ENCODE results near the gene POLRMT. TPM values are rescaled to one million over a fixed set of nuclear protein-coding genes. Genes with fewer than 3 reads are reported as not detected.
A peak's percentile ranks its signal among the peaks of the same experiment; 100 is the strongest.

The POLRMT gene
- total and polyA plus RNA-seq, 4 donors: 10.1 to 76.6 (median 26.6) TPM

DNA sequence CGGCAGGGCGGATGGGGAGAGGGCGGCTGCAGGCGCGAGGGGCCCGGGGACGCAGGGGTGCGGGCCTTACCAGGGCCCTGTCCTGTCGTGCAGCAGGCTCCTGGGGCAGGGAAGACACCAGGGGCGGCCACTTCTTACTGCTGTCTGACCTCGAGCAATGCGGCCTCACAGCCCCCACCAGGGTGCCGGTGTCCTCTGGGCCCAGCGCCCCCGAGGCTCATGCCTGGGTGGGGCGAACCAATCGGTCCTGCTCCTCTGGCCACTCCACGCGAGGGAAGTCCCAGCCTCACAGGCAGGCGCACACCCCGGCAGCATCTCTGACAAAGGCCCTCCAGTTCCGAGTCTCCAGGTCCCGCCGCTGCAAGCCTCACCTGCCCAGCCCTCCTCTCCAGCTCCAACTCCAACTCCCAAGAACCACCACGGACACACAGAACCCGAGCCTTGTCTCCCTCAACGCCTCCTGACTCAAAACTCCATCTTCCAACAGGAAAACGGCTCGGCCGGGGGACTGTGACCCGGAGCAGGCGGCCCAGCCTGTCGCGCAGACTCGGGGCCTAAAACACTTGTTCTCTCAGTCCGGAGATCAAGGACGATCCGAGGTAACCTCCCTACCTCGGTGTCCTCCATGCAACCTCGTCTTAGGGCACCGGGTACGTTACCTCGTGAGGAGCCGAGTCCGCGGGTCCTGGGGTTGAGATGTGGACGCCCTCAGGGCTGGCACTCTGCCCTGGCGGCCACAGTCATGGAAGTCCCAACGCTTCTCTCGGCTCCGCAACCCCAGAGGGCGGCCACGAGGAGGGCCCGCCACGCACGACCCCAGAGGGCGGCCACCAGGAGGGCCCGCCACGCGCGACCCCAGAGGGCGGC, 12.8 kb upstream of the POLRMT start:
- H3K27ac ChIP-seq (ENCODE audit: low read depth in 1 of 2, low read length in 2 of 2): no peak overlapping the region
- DNase-seq: peak in 1 of 2 donors; percentile 75
- no peaks in the 10 kb centered on the region for H3K4me1 ChIP-seq (ENCODE audit: control insufficient read depth in 1 of 2, insufficient read depth in 2 of 2, low read length in 2 of 2)
- intact Hi-C loops (cut with DNase I): no loop called here
- peaks cover 2 to 5% of the 10 kb centered on the region in 2 donors for H3K36me3 ChIP-seq (ENCODE audit: control insufficient read depth in 1 of 2, insufficient read depth in 2 of 2, low read length in 1 of 2)
- no peaks in the 10 kb centered on the region for H3K27me3 ChIP-seq (ENCODE audit: control insufficient read depth in 1 of 2, insufficient read depth in 2 of 2, low read length in 1 of 2)
- no peak overlapping the region for H3K4me3 ChIP-seq (ENCODE audit: low read length in 2 of 2)
- WGBS, 2 donors: 93 to 94% methylated on average over 54 to 62 of the region's 62 CpGs
- no peak for ATAC-seq (ENCODE audit: low FRiP score)
- H3K9me3 ChIP-seq (ENCODE audit: control insufficient read depth, low read length): no peaks in the 10 kb centered on the region

DNA sequence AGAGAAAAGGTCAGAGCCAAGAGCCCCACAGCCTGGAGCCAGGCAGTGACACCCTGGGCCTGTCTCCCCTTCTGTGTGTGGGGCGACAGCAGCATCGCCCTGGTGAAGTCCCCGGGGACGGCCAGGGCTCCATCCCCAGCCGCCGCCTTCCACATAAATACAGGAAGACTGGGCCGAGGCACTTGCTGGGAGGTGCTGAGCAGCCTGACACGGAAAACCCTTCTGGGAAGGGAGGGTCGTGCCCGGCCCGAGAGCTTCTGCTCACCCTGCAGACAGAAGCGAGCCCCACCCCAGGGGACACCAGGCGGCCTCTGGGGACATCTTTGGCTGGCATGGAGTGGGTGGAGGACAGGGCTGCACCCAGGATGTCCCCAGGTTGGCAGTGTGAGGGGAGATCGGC, 11.5 kb upstream of the POLRMT start:
- H3K9me3 ChIP-seq (ENCODE audit: control insufficient read depth, low read length): no peaks in the 10 kb centered on the region
- DNase-seq (no peak), ATAC-seq (ENCODE audit: low FRiP score) (no peak)
- intact Hi-C loops (cut with DNase I): no loop called here
- no peak overlapping the region for H3K4me3 ChIP-seq (ENCODE audit: low read length in 2 of 2)
- H3K4me1 ChIP-seq (ENCODE audit: control insufficient read depth in 1 of 2, insufficient read depth in 2 of 2, low read length in 2 of 2): no peaks in the 10 kb centered on the region
- 82 to 86% methylated on average over 13 to 14 of the region's 14 CpGs for WGBS, 2 donors
- H3K36me3 ChIP-seq (ENCODE audit: control insufficient read depth in 1 of 2, insufficient read depth in 2 of 2, low read length in 1 of 2): peaks cover 2 to 5% of the 10 kb centered on the region in 2 donors
- H3K27me3 ChIP-seq (ENCODE audit: control insufficient read depth in 1 of 2, insufficient read depth in 2 of 2, low read length in 1 of 2): no peaks in the 10 kb centered on the region
- no peak overlapping the region for H3K27ac ChIP-seq (ENCODE audit: low read depth in 1 of 2, low read length in 2 of 2)

DNA sequence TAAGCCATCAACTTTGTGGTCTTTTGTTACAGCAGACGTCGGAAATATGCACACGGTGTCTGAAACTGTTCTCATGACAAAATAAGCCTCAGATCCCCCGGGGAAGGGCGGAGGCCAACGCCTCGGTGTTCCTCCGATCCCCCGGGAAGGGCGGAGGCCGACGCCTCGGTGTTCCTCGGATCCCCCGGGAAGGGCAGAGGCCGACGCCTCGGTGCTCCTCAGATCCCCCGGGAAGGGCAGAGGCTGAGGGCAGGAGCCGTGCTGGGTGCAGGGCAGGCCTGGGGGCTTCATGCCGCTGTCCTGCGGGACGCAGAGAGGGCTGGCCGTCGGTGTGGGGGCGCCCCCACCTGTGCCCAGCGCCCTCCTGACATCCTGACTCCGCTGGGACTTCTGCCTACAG, 11.0 kb upstream of the POLRMT start:
- Histone ChIP-seq H3K36me3 (ENCODE audit: control insufficient read depth in 1 of 2, insufficient read depth in 2 of 2, low read length in 1 of 2) (peaks cover 2 to 5% of the 10 kb centered on the region in 2 donors), H3K4me3 (ENCODE audit: low read length in 2 of 2) (no peak overlapping the region), H3K9me3 (ENCODE audit: control insufficient read depth, low read length) (no peaks in the 10 kb centered on the region), H3K27ac (ENCODE audit: low read depth in 1 of 2, low read length in 2 of 2) (no peak overlapping the region), H3K4me1 (ENCODE audit: control insufficient read depth in 1 of 2, insufficient read depth in 2 of 2, low read length in 2 of 2) (no peaks in the 10 kb centered on the region), H3K27me3 (ENCODE audit: control insufficient read depth in 1 of 2, insufficient read depth in 2 of 2, low read length in 1 of 2) (no peaks in the 10 kb centered on the region)
- no peak for ATAC-seq (ENCODE audit: low FRiP score)
- DNase-seq: no peak
- WGBS, 2 donors: 76 to 77% methylated on average over 27 to 28 of the region's 28 CpGs
- intact Hi-C loops (cut with DNase I): no loop called here

DNA sequence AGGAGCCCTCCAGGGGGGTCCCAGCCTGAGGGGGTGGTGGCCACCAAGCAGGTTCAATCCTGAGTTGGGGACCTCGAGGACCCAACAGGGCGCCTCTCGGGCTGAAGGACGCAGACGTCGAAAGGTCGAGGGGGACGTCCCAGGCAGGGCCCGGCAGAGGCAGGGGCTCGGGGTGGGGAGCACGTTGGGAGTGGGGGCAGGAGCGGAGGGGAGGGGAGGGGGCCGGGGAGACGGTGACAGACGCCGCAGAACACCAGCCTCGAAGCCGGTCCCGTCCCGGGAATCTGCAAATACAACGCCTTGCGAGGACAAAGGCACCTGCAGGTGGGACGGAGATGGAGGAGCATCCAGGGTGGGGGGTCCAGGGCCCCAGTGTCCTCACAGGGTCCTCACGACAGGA, 10.4 kb upstream of the POLRMT start:
- WGBS, 2 donors: 90 to 92% methylated on average over 21 to 24 of the region's 24 CpGs
- Histone ChIP-seq H3K36me3 (ENCODE audit: control insufficient read depth in 1 of 2, insufficient read depth in 2 of 2, low read length in 1 of 2) (peaks cover 2 to 5% of the 10 kb centered on the region in 2 donors), H3K9me3 (ENCODE audit: control insufficient read depth, low read length) (no peaks in the 10 kb centered on the region), H3K4me1 (ENCODE audit: control insufficient read depth in 1 of 2, insufficient read depth in 2 of 2, low read length in 2 of 2) (no peaks in the 10 kb centered on the region), H3K27ac (ENCODE audit: low read depth in 1 of 2, low read length in 2 of 2) (no peak overlapping the region), H3K27me3 (ENCODE audit: control insufficient read depth in 1 of 2, insufficient read depth in 2 of 2, low read length in 1 of 2) (no peaks in the 10 kb centered on the region), H3K4me3 (ENCODE audit: low read length in 2 of 2) (no peak overlapping the region)
- intact Hi-C loops (cut with DNase I): no loop called here
- ATAC-seq (ENCODE audit: low FRiP score) (no peak), DNase-seq (no peak)

DNA sequence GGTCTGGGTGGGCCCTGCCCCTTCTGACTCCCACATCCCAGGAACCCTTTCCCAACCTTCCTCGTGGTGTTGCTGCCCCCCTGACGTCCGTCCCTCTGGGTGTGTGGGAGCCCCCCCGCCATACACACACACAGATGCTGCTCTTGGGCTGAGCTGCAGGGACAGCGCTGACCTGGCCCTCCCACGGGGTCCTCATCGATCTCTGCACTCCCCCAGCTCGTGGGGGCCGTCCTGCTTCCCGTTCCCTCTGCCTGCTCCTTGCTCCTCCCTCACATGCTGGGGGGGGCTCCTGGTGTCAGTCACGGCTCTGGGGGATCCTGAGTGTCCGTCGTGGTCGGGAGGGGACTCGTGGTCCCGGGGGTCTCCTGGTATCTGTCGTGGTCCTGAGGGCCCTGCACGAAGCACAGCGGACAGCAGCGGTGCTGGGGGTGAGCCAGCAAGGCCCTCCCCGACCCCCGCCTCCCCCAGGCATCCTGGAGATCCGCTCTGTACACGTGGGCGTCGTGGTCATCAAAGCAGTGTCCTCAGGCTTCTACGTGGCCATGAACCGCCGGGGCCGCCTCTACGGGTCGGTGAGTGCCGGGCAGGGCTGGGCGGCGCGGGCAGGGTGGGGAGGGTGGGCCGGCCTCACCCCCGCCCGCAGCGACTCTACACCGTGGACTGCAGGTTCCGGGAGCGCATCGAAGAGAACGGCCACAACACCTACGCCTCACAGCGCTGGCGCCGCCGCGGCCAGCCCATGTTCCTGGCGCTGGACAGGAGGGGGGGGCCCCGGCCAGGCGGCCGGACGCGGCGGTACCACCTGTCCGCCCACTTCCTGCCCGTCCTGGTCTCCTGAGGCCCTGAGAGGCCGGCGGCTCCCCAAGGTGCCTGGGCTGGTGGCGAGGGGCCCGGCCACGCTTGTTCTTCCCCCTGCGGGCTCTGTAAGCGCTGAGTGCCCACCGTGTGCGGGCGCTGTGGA, 9.7 kb upstream of the POLRMT start:
- Histone ChIP-seq H3K4me3 (ENCODE audit: low read length in 2 of 2) (no peak overlapping the region), H3K4me1 (ENCODE audit: control insufficient read depth in 1 of 2, insufficient read depth in 2 of 2, low read length in 2 of 2) (no peaks in the 10 kb centered on the region), H3K27me3 (ENCODE audit: control insufficient read depth in 1 of 2, insufficient read depth in 2 of 2, low read length in 1 of 2) (no peaks in the 10 kb centered on the region), H3K27ac (ENCODE audit: low read depth in 1 of 2, low read length in 2 of 2) (no peak overlapping the region), H3K9me3 (ENCODE audit: control insufficient read depth, low read length) (no peaks in the 10 kb centered on the region), H3K36me3 (ENCODE audit: control insufficient read depth in 1 of 2, insufficient read depth in 2 of 2, low read length in 1 of 2) (peaks cover 2 to 5% of the 10 kb centered on the region in 2 donors)
- DNase-seq: no peak
- 87 to 88% methylated on average over 57 to 70 of the region's 70 CpGs for WGBS, 2 donors
- intact Hi-C loops (cut with DNase I): no loop called here
- no peak for ATAC-seq (ENCODE audit: low FRiP score)

DNA sequence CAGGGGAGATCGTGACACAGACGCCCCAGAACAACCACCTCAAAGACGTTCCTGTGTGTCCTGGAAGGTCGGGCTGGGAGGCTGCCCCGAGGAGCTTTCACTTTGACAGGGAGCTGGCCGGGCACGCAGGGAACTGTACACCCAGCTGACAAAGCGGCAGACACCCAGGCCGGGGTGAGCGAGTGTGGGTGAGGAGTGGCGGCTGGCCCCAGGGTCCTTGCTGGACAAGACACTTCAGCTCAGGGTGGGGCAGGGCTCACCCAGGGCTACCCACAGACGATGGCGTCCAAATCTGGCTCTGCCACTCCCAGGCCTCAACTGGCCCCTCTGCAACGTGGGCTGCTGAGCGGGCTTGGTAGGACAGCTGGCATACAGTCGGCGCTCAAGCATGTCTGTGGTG, 8.4 kb upstream of the POLRMT start:
- DNase-seq: no peak
- Histone ChIP-seq H3K27me3 (ENCODE audit: control insufficient read depth in 1 of 2, insufficient read depth in 2 of 2, low read length in 1 of 2) (no peaks in the 10 kb centered on the region), H3K27ac (ENCODE audit: low read depth in 1 of 2, low read length in 2 of 2) (no peak overlapping the region), H3K9me3 (ENCODE audit: control insufficient read depth, low read length) (no peaks in the 10 kb centered on the region), H3K4me1 (ENCODE audit: control insufficient read depth in 1 of 2, insufficient read depth in 2 of 2, low read length in 2 of 2) (no peaks in the 10 kb centered on the region), H3K36me3 (ENCODE audit: control insufficient read depth in 1 of 2, insufficient read depth in 2 of 2, low read length in 1 of 2) (peaks cover 1 to 5% of the 10 kb centered on the region in 2 donors), H3K4me3 (ENCODE audit: low read length in 2 of 2) (no peak overlapping the region)
- no peak for ATAC-seq (ENCODE audit: low FRiP score)
- 83 to 85% methylated on average over 15 to 17 of the region's 17 CpGs for WGBS, 2 donors
- intact Hi-C loops (cut with DNase I): no loop called here

DNA sequence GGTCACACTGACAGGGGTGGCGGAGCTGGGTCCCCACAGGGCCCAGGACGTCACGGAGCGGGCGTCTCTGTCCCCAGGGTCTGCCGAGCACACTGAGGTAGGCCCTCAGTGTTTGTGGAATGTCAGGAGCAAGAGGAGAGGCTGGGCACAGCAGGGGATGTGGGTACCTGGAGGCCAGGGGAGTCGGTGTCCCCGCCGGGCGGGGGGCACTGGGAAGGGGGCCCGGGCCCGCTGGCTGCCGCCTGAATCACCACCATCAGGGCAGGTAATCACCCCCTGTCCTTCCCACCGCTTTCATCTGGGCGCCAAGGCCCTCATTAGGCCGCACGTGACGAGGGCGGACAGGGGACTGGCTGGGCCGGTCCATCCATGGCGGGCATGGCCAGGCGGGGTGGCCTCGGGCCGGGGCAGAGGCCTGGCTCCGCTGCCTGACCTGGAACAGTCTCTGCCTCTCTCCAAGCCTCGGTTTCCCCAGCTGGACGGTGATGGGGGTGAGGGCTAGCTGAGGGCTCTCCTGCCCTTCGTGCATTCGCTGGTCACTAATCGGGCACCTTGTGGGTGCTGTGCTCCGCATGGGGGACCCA, 7.4 kb upstream of the POLRMT start:
- no peaks in the 10 kb centered on the region for H3K27me3 ChIP-seq (ENCODE audit: control insufficient read depth in 1 of 2, insufficient read depth in 2 of 2, low read length in 1 of 2)
- no peak overlapping the region for H3K4me3 ChIP-seq (ENCODE audit: low read length in 2 of 2)
- H3K27ac ChIP-seq (ENCODE audit: low read depth in 1 of 2, low read length in 2 of 2): no peak overlapping the region
- H3K4me1 ChIP-seq (ENCODE audit: control insufficient read depth in 1 of 2, insufficient read depth in 2 of 2, low read length in 2 of 2): no peaks in the 10 kb centered on the region
- WGBS, 2 donors: 91 to 93% methylated on average over 31 of the region's 31 CpGs
- H3K9me3 ChIP-seq (ENCODE audit: control insufficient read depth, low read length): no peaks in the 10 kb centered on the region
- intact Hi-C loops (cut with DNase I): no loop called here
- ATAC-seq (ENCODE audit: low FRiP score): no peak
- no peaks in the 10 kb centered on the region for H3K36me3 ChIP-seq (ENCODE audit: control insufficient read depth in 1 of 2, insufficient read depth in 2 of 2, low read length in 1 of 2)
- DNase-seq: no peak

DNA sequence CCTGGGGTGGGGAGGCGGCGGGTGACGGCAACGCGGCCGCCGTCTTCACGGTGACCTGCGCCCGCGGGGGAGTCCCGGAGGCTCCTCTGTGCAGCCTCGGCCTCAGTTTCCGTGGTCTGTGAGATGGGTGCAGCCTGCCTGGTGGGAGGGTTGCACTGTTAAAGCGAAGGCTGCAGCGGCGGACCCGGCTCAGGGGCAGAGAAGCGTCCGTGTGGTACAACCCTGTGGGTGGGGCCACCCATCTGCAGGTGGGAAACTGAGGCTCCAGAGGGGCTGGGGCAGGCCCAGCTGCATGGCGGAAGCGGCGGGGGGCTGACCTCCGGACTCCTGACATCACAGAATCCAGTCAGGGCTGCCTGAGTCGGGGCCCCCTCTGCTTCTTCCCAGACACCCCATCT, 6.8 kb upstream of the POLRMT start:
- H3K4me3 ChIP-seq (ENCODE audit: low read length in 2 of 2): peak overlapping the region; percentile 11 to 19
- no peaks in the 10 kb centered on the region for H3K9me3 ChIP-seq (ENCODE audit: control insufficient read depth, low read length)
- ATAC-seq (ENCODE audit: low FRiP score) (no peak), DNase-seq (no peak)
- 41 to 49% methylated on average over 24 to 25 of the region's 25 CpGs for WGBS, 2 donors
- no peaks in the 10 kb centered on the region for H3K36me3 ChIP-seq (ENCODE audit: control insufficient read depth in 1 of 2, insufficient read depth in 2 of 2, low read length in 1 of 2)
- H3K27me3 ChIP-seq (ENCODE audit: control insufficient read depth in 1 of 2, insufficient read depth in 2 of 2, low read length in 1 of 2): no peaks in the 10 kb centered on the region
- H3K4me1 ChIP-seq (ENCODE audit: control insufficient read depth in 1 of 2, insufficient read depth in 2 of 2, low read length in 2 of 2): no peaks in the 10 kb centered on the region
- no peak overlapping the region for H3K27ac ChIP-seq (ENCODE audit: low read depth in 1 of 2, low read length in 2 of 2)
- intact Hi-C loops (cut with DNase I): no loop called here
